ENCODE results near the gene FZR1.
A peak's percentile ranks its signal among the peaks of the same experiment; 100 is the strongest.
"Not testable (repeated sequence)": the region's sequence is repeated elsewhere in the genome, so short reads cannot be mapped to it uniquely, and the experiment has no call there.

The FZR1 gene

GRCh38 chr19:3565139-3565538 is 59.0 kb downstream of the FZR1 start:
- no peak for TF ChIP-seq Cebpa-rat (IDR thresholded peaks at IDR 0.05)
- Histone ChIP-seq H3K27ac (no peak overlapping the region), H3K9ac (no peak overlapping the region), H3K4me2 (no peak overlapping the region), H3K36me3 (no peaks in the 10 kb centered on the region), H4K20me1 (no peaks in the 10 kb centered on the region), H3K4me3 (no peak overlapping the region), H3K9me3 (no peaks in the 10 kb centered on the region), H3K4me1 (peaks cover 14% of the 10 kb centered on the region), H3K27me3 (no peaks in the 10 kb centered on the region)

- not testable (repeated sequence) for H3K9me3 ChIP-seq, H3K27ac ChIP-seq, H3K27me3 ChIP-seq, H3K9ac ChIP-seq, H3K36me3 ChIP-seq, H3K4me1 ChIP-seq, H3K4me2 ChIP-seq, H3K4me3 ChIP-seq
- peaks cover 18% of the 10 kb centered on the region for H4K20me1 ChIP-seq
Measured at GRCh38 chr19:3570042-3570441, 63.9 kb downstream of the FZR1 start.

DNA sequence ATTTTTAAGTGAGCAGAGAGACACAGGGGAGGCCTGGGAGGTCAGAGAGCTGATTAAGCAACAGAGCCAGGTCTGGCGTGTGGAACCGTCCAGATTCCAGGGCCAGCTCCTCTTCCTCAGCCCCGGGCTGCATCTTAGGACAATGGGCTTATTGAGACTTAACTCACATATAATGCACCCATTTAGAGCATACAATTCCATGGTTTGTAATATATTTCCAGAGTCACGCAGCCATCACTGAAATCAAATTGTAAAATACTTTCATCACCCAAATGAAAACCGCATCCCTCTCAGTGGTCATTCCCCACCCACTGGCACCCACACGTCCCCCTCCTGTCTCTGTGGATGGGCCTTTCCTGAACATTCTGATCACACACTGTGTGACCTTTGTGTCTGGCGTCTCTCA is 64.5 kb downstream of the FZR1 start:
- no peak overlapping the region for H3K4me3 ChIP-seq
- H3K4me2 ChIP-seq = no peak overlapping the region
- H3K27ac ChIP-seq = no peak overlapping the region

DNA sequence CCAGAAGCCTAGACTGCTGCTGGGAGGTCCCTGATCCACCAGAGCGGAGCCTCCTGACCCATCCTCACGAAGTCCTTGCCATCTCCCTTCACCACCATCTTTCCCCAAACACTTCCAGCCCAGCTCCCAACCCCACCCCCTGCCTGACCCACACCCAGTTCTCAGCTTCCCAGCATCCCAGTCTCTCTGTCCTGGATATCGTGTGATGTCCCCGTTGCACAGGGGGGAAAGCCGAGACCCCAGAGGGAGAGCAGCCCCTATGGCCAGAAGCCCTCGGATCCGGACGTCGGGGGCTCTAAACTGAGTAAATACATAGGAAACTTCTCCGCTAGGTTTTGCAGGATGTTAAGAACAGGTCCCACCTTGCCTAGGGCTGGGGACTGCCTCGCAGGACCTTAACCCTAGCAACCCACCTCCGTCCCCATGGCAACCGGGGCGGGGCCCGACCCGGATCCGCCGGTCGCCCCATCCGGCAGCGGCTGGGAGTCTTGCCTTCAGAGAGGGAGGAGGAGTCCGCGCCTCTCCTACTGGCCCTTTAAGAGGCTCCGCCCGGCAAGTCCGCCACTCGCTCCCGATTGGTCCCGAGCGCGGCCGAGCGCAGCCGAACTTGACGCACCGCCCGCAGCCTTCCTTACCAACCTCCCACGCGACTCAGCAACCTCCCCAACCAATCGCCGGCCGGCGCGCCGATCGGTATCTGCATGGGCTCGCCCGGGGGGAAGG is 66.2 kb downstream of the FZR1 start:
- TF ChIP-seq Cebpa-rat (IDR thresholded peaks at IDR 0.05) = no peak
- Histone ChIP-seq H3K27ac (0 out of 2 replicates have a peak overlapping the region, but pooled peaks have one; percentile 14), H4K20me1 (peaks cover 34% of the 10 kb centered on the region)

More for the DNA sequence above, 64.5 kb downstream of the FZR1 start:
- no peak overlapping the region for H3K9ac ChIP-seq
- peaks cover 23% of the 10 kb centered on the region for H4K20me1 ChIP-seq
- no peaks in the 10 kb centered on the region for H3K27me3 ChIP-seq
- peaks cover 9% of the 10 kb centered on the region for H3K4me1 ChIP-seq
- no peaks in the 10 kb centered on the region for H3K9me3 ChIP-seq
- H3K36me3 ChIP-seq = peaks cover 13% of the 10 kb centered on the region
- no peak for TF ChIP-seq Cebpa-rat (IDR thresholded peaks at IDR 0.05)

GRCh38 chr19:3572855-3573161 is 66.7 kb downstream of the FZR1 start, which contains the start of gene HMG20B:
TSS of gene HMG20B (plus strand) at chr19:3572944. CDS start at chr19:3573310, 366 bp downstream.
- Histone ChIP-seq H3K9me3 (no peaks in the 10 kb centered on the region), H3K4me2 (peak within 1 kb of the TSS; percentile 94), H4K20me1 (peaks cover 34% of the 10 kb centered on the region), H3K27me3 (no peaks in the 10 kb centered on the region), H3K9ac (peak within 1 kb of the TSS; percentile 93), H3K36me3 (peaks cover 27% of the 10 kb centered on the region), H3K4me3 (peak within 1 kb of the TSS; percentile 98), H3K27ac (peak within 1 kb of the TSS; percentile 85), H3K4me1 (peaks cover 15% of the 10 kb centered on the region)
- TF ChIP-seq Cebpa-rat (IDR thresholded peaks at IDR 0.05) = no peak

More for the DNA sequence above, 66.2 kb downstream of the FZR1 start:
- Histone ChIP-seq H3K4me3 (peak overlapping the region; percentile 65), H3K4me1 (peaks cover 15% of the 10 kb centered on the region), H3K27me3 (no peaks in the 10 kb centered on the region), H3K36me3 (peaks cover 26% of the 10 kb centered on the region), H3K9me3 (no peaks in the 10 kb centered on the region), H3K4me2 (peak overlapping the region; percentile 94), H3K9ac (peak overlapping the region; percentile 46; the same call in 1 of the 2 replicates)

- Histone ChIP-seq H3K4me2 (peak overlapping the region; percentile 89), H3K4me1 (peaks cover 15% of the 10 kb centered on the region), H3K9me3 (no peaks in the 10 kb centered on the region), H3K9ac (peak overlapping the region; percentile 93), H3K27me3 (no peaks in the 10 kb centered on the region), H3K36me3 (peaks cover 32% of the 10 kb centered on the region), H4K20me1 (peaks cover 36% of the 10 kb centered on the region), H3K27ac (peak overlapping the region; percentile 85), H3K4me3 (peak overlapping the region; percentile 98)
- TF ChIP-seq Cebpa-rat (IDR thresholded peaks at IDR 0.05) = no peak
Measured at GRCh38 chr19:3573162-3573857, 67.2 kb downstream of the FZR1 start.

GRCh38 chr19:3573858-3574637 is 67.9 kb downstream of the FZR1 start:
- Histone ChIP-seq H3K4me1 (peaks cover 15% of the 10 kb centered on the region), H3K9ac (peak overlapping the region; percentile 93; the same call in 1 of the 2 replicates), H3K4me3 (peak overlapping the region; percentile 98), H3K4me2 (peak overlapping the region; percentile 89), H3K27ac (no peak overlapping the region; the same call in 1 of the 2 replicates), H4K20me1 (peaks cover 44% of the 10 kb centered on the region), H3K27me3 (no peaks in the 10 kb centered on the region), H3K36me3 (peaks cover 39% of the 10 kb centered on the region), H3K9me3 (no peaks in the 10 kb centered on the region)
- no peak for TF ChIP-seq Cebpa-rat (IDR thresholded peaks at IDR 0.05)

DNA sequence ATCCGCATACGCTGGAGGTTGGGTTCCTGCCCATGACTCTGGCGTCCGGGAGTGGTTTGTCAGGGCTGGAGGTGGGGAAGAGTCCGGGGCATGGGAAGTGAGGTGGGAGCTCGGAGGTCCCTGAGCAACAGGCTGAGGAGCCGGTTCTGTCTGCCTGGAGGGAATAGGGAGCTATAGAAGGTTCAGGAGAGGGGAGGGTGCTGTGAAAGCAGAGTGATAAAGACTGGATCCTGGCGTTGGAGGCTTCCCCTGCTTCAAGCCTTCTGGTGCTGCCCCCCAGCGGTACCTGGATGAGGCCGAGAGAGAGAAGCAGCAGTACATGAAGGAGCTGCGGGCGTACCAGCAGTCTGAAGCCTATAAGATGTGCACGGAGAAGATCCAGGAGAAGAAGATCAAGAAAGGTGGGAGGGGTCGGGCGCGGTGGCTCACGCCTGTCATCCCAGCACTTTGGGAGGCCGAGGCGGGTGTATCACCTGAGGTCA is 69.2 kb downstream of the FZR1 start:
- H3K9ac ChIP-seq = no peak overlapping the region
- H3K27me3 ChIP-seq = no peaks in the 10 kb centered on the region
- H3K27ac ChIP-seq = no peak overlapping the region
- H3K36me3 ChIP-seq = peaks cover 41% of the 10 kb centered on the region
- H3K4me2 ChIP-seq = no peak overlapping the region
- peaks cover 45% of the 10 kb centered on the region for H4K20me1 ChIP-seq
- H3K4me3 ChIP-seq = no peak overlapping the region
- H3K9me3 ChIP-seq = no peaks in the 10 kb centered on the region
- peaks cover 15% of the 10 kb centered on the region for H3K4me1 ChIP-seq
- TF ChIP-seq Cebpa-rat (IDR thresholded peaks at IDR 0.05) = no peak

- Histone ChIP-seq H3K9me3 (no peaks in the 10 kb centered on the region), H3K9ac (no peak overlapping the region), H3K4me3 (no peak overlapping the region), H3K27ac (no peak overlapping the region), H3K4me1 (peaks cover 15% of the 10 kb centered on the region), H3K27me3 (no peaks in the 10 kb centered on the region), H4K20me1 (peaks cover 45% of the 10 kb centered on the region), H3K4me2 (no peak overlapping the region), H3K36me3 (peaks cover 41% of the 10 kb centered on the region)
- no peak for TF ChIP-seq Cebpa-rat (IDR thresholded peaks at IDR 0.05)
Measured at GRCh38 chr19:3575949-3576673, 70.0 kb downstream of the FZR1 start.
